Activated CD4-positive, alpha-beta T cell treated with anti-CD3 and anti-CD28 coated beads, Interleukin-2, Interleukin-6, amounts not matched to agents 100 ng/mL and 50 ng/mL, durations not matched to agents 16 hours and 8 hours (primary cell): ENCODE results near the gene ZNF385C.
A peak's percentile ranks its signal among the peaks of the same experiment; 100 is the strongest.
"Not testable (repeated sequence)": the region's sequence is repeated elsewhere in the genome, so short reads cannot be mapped to it uniquely, and the experiment has no call there.

Source experiments
- DNase-seq: peaks from one replicate; pipeline ENCODE4 v3.0.0-alpha.2; 2020

The ZNF385C gene

GRCh38 chr17:42097691-42098631, at the start of gene ZNF385C:
Gene ZNF385C (minus strand): TSS chr17:42098473. CDS start chr17:42063056, 35,417 bp downstream.
- DNase-seq, result peak; percentile 19

GRCh38 chr17:42146911-42147607, 48.8 kb upstream of the ZNF385C start:
- no peak for DNase-seq

- not testable (repeated sequence) for DNase-seq
Observed at GRCh38 chr17:42143138-42143537, 44.9 kb upstream of the ZNF385C start.

GRCh38 chr17:42142371-42142896, 44.2 kb upstream of the ZNF385C start:
- DNase-seq, result no peak

- DNase-seq, result no peak
Observed at GRCh38 chr17:42141382-42141781, 43.1 kb upstream of the ZNF385C start.

GRCh38 chr17:42140690-42141089, 42.4 kb upstream of the ZNF385C start:
- not testable (repeated sequence) for DNase-seq

- no peak for DNase-seq
Observed at GRCh38 chr17:42138749-42139492, 40.6 kb upstream of the ZNF385C start.

GRCh38 chr17:42136654-42137051, 38.4 kb upstream of the ZNF385C start:
- no peak for DNase-seq

GRCh38 chr17:42135664-42136653, 37.7 kb upstream of the ZNF385C start:
- DNase-seq, result no peak

GRCh38 chr17:42135151-42135550, 36.9 kb upstream of the ZNF385C start:
- no peak for DNase-seq

GRCh38 chr17:42133461-42134041, 35.3 kb upstream of the ZNF385C start:
- DNase-seq, result no peak

GRCh38 chr17:42132941-42133340, 34.7 kb upstream of the ZNF385C start:
- peak; percentile 55 for DNase-seq

GRCh38 chr17:42131981-42132432, 33.7 kb upstream of the ZNF385C start:
- DNase-seq, result no peak

- DNase-seq, result no peak
Observed at GRCh38 chr17:42131232-42131631, 33.0 kb upstream of the ZNF385C start.

GRCh38 chr17:42130310-42130936, 32.1 kb upstream of the ZNF385C start:
- no peak for DNase-seq

GRCh38 chr17:42129109-42129837, 31.0 kb upstream of the ZNF385C start:
- no peak for DNase-seq

- DNase-seq, result no peak
Observed at GRCh38 chr17:42127414-42127813, 29.1 kb upstream of the ZNF385C start.

GRCh38 chr17:42126836-42127235, 28.6 kb upstream of the ZNF385C start:
- DNase-seq, result no peak

- DNase-seq, result no peak
Observed at GRCh38 chr17:42125565-42125964, 27.3 kb upstream of the ZNF385C start.

GRCh38 chr17:42124256-42124655, 26.0 kb upstream of the ZNF385C start:
- no peak for DNase-seq
